Measurements from ENCODE around the gene KIAA1671. TPM values are rescaled to one million over a fixed set of nuclear protein-coding genes. Genes with fewer than 3 reads are reported as not detected.
A peak's percentile ranks its signal among the peaks of the same experiment; 100 is the strongest.

The KIAA1671 gene
- polyA plus RNA-seq, 1 donor (not counting 4 experiments of a cell fraction or from before 2014, with no cell fraction given): 17.4 TPM

DNA sequence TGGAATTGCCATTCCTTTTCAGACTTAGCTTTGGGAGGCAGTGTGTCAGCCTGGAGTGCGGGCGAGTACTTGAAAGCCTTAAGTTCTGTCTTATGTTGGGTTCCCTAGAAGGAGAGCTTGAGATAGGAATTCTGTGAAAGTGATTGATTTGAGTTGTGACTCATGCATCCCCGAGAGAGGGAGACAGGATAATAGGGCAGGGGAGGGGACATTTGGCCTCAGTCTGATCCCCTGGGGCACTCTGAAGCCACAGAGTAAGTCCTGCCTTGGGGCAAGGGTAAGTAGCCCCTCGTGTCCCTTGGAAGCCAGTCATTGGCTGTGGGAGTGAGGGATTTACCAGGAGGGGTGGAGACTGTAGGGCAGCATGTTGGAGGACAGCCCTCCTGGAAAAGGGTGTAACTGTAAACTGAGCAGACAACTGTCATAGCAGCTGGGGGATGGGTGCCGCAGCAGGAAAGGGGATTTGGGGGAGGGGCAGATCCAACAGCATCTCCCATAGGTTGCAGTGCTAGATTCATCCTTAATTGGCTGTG, 44.0 kb downstream of the KIAA1671 start:
- Histone ChIP-seq H2AFZ (ENCODE audit: control insufficient read depth, low read length) (no peak overlapping the region), H3K9me1 (ENCODE audit: control insufficient read depth, extremely low read depth, insufficient read depth, low read length) (peaks cover 4% of the 10 kb centered on the region), H3K9me3 (ENCODE audit: control insufficient read depth, low read depth, low read length) (no peaks in the 10 kb centered on the region), H3K9ac (ENCODE audit: control insufficient read depth, extremely low read depth, insufficient read depth, low read length) (peak overlapping the region; percentile 42), H3K4me3 (ENCODE audit: control insufficient read depth in 2 of 3, extremely low read depth in 1 of 3, insufficient read depth in 2 of 3, low read depth in 1 of 3, low read length in 3 of 3) (no peak overlapping the region), H3K4me2 (ENCODE audit: control insufficient read depth, extremely low read depth, insufficient read depth, low read depth, low read length) (peak overlapping the region; percentile 11), H3K27me3 (ENCODE audit: control insufficient read depth, extremely low read depth, insufficient read depth, low read length) (no peaks in the 10 kb centered on the region), H3K79me2 (ENCODE audit: control insufficient read depth, insufficient read depth, low read length) (peaks cover 36% of the 10 kb centered on the region), H3K4me1 (ENCODE audit: control insufficient read depth, extremely low read depth, insufficient read depth, low read length) (peaks cover 55% of the 10 kb centered on the region), H3K36me3 (ENCODE audit: control insufficient read depth in 2 of 2, extremely low read depth in 1 of 2, insufficient read depth in 2 of 2, low read length in 2 of 2) (peaks cover 0 to 6% of the 10 kb centered on the region in 2 experiments), H4K20me1 (ENCODE audit: control insufficient read depth, extremely low read depth, insufficient read depth, low read length) (no peaks in the 10 kb centered on the region), H3K27ac (ENCODE audit: control insufficient read depth, insufficient read depth, low read length) (peak overlapping the region; percentile 16)
- peak; percentile 68 for FAIRE-seq
- no peak for TF ChIP-seq EZH2 (IDR thresholded peaks at IDR 0.05; ENCODE audit: low read length)
- no peak for TF ChIP-seq CTCF (optimal IDR thresholded peaks at IDR 0.05 in 1 of 3, IDR thresholded peaks at IDR 0.05 in 1 of 3, conservative IDR thresholded peaks at IDR 0.05 in 1 of 3; ENCODE audit: extremely low read depth in 1 of 3, insufficient read depth in 2 of 3, low read length in 3 of 3)
- dilution Hi-C loops (cut with MboI; ENCODE audit: extremely low pct_ligation_motif_present, low sequenced_read_pairs): no loop called here
- DNase-seq (ENCODE audit: low read depth, low spot score): no peak

DNA sequence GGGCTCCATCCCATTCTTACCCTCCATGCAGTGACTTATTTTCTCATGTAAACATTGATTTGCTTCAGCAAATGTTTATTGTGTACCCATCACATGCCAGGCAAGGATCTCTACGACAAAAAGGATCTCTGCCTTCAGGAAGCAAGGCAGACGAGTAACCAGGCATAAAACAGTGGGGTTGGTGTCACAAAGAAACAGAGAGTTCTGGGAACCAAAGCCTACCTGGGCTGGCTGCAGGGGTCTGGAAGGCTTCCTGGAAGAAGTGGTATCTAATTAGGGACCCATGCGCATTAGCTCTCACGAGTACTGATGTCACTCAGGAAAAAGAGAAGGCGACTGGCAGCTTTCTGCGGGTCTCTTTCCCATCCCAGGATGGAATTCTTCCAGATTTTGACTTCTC, 44.5 kb downstream of the KIAA1671 start:
- Histone ChIP-seq H2AFZ (ENCODE audit: control insufficient read depth, low read length) (no peak overlapping the region), H3K27ac (ENCODE audit: control insufficient read depth, insufficient read depth, low read length) (no peak overlapping the region), H3K9me3 (ENCODE audit: control insufficient read depth, low read depth, low read length) (no peaks in the 10 kb centered on the region), H3K36me3 (ENCODE audit: control insufficient read depth in 2 of 2, extremely low read depth in 1 of 2, insufficient read depth in 2 of 2, low read length in 2 of 2) (peaks cover 0 to 6% of the 10 kb centered on the region in 2 experiments), H4K20me1 (ENCODE audit: control insufficient read depth, extremely low read depth, insufficient read depth, low read length) (no peaks in the 10 kb centered on the region), H3K4me3 (ENCODE audit: control insufficient read depth in 2 of 3, extremely low read depth in 1 of 3, insufficient read depth in 2 of 3, low read depth in 1 of 3, low read length in 3 of 3) (no peak overlapping the region), H3K9ac (ENCODE audit: control insufficient read depth, extremely low read depth, insufficient read depth, low read length) (no peak overlapping the region), H3K79me2 (ENCODE audit: control insufficient read depth, insufficient read depth, low read length) (peaks cover 37% of the 10 kb centered on the region), H3K4me2 (ENCODE audit: control insufficient read depth, extremely low read depth, insufficient read depth, low read depth, low read length) (peak overlapping the region; percentile 11), H3K27me3 (ENCODE audit: control insufficient read depth, extremely low read depth, insufficient read depth, low read length) (no peaks in the 10 kb centered on the region), H3K4me1 (ENCODE audit: control insufficient read depth, extremely low read depth, insufficient read depth, low read length) (peaks cover 52% of the 10 kb centered on the region), H3K9me1 (ENCODE audit: control insufficient read depth, extremely low read depth, insufficient read depth, low read length) (peaks cover 3% of the 10 kb centered on the region)
- DNase-seq (ENCODE audit: low read depth, low spot score): no peak
- dilution Hi-C loops (cut with MboI; ENCODE audit: extremely low pct_ligation_motif_present, low sequenced_read_pairs): no loop called here
- no peak for FAIRE-seq
- TF ChIP-seq CTCF (optimal IDR thresholded peaks at IDR 0.05 in 1 of 3, IDR thresholded peaks at IDR 0.05 in 1 of 3, conservative IDR thresholded peaks at IDR 0.05 in 1 of 3; ENCODE audit: extremely low read depth in 1 of 3, insufficient read depth in 2 of 3, low read length in 3 of 3) (no peak), EZH2 (IDR thresholded peaks at IDR 0.05; ENCODE audit: low read length) (no peak)

All from keratinocyte (primary cell).